Measurements from ENCODE around the gene ITGB8.

ITGB8 gene

GRCh38 chr7:20307901-20308300, 22.8 kb upstream of the ITGB8 start:
- TF ChIP-seq CTCF (conservative IDR thresholded peaks at IDR 0.05; ENCODE audit: low read length) = no peak
- no peak for DNase-seq (ENCODE audit: low read depth)
- no peak overlapping the region for H3K4me3 ChIP-seq (ENCODE audit: low read length)

- DNase-seq (ENCODE audit: low read depth) = no peak
- TF ChIP-seq CTCF (conservative IDR thresholded peaks at IDR 0.05; ENCODE audit: low read length) = no peak
- H3K4me3 ChIP-seq (ENCODE audit: low read length) = no peak overlapping the region
These were observed 20.4 kb upstream of the ITGB8 start for GRCh38 chr7:20310301-20310700.

- no peak overlapping the region for H3K4me3 ChIP-seq (ENCODE audit: low read length)
- peak; percentile 49 for TF ChIP-seq CTCF (conservative IDR thresholded peaks at IDR 0.05; ENCODE audit: low read length)
- DNase-seq (ENCODE audit: low read depth) = peak; percentile 78
These were observed 19.5 kb upstream of the ITGB8 start for GRCh38 chr7:20310963-20311742.

- H3K4me3 ChIP-seq (ENCODE audit: low read length) = no peak overlapping the region
- TF ChIP-seq CTCF (conservative IDR thresholded peaks at IDR 0.05; ENCODE audit: low read length) = no peak
- DNase-seq (ENCODE audit: low read depth) = no peak
These were observed 19.0 kb upstream of the ITGB8 start for GRCh38 chr7:20311743-20312042.

- H3K4me3 ChIP-seq (ENCODE audit: low read length) = no peak overlapping the region
- TF ChIP-seq CTCF (conservative IDR thresholded peaks at IDR 0.05; ENCODE audit: low read length) = no peak
- no peak for DNase-seq (ENCODE audit: low read depth)
These were observed 18.1 kb upstream of the ITGB8 start for GRCh38 chr7:20312562-20312961.

- DNase-seq (ENCODE audit: low read depth) = no peak
- no peak overlapping the region for H3K4me3 ChIP-seq (ENCODE audit: low read length)
- TF ChIP-seq CTCF (conservative IDR thresholded peaks at IDR 0.05; ENCODE audit: low read length) = no peak
These were observed 17.1 kb upstream of the ITGB8 start for GRCh38 chr7:20313626-20314025.

GRCh38 chr7:20314198-20314597, 16.5 kb upstream of the ITGB8 start:
- TF ChIP-seq CTCF (conservative IDR thresholded peaks at IDR 0.05; ENCODE audit: low read length) = no peak
- H3K4me3 ChIP-seq (ENCODE audit: low read length) = no peak overlapping the region
- peak; percentile 63 for DNase-seq (ENCODE audit: low read depth)

Measured in AG10803 (cell line).